Dendritic cell treated with granulocyte-macrophage colony-stimulating factor and Interleukin-4, amounts not matched to agents 40 ng/mL and 50 ng/mL, for 4 days (primary cell): Measurements from ENCODE around the gene ADAMTS2.
"Not testable (repeated sequence)": the region's sequence is repeated elsewhere in the genome, so short reads cannot be mapped to it uniquely, and the experiment has no call there.

Experiments
- H3K27ac Mint-ChIP-seq: one replicate; pipeline ENCODE4 v1.8.0; 2022; ENCODE audit warnings: mild to moderate bottlenecking, mixed read lengths
- H3K27me3 Mint-ChIP-seq: one replicate; pipeline ENCODE4 v1.8.0; 2022; ENCODE audit warnings: mild to moderate bottlenecking, mixed read lengths
- H3K36me3 Mint-ChIP-seq: one replicate; pipeline ENCODE4 v1.8.0; 2022; ENCODE audit warnings: low read depth, mixed read lengths
- H3K4me1 Mint-ChIP-seq: one replicate; pipeline ENCODE4 v1.8.0; 2022; ENCODE audit warnings: low read depth, mixed read lengths
- H3K4me3 Mint-ChIP-seq: one replicate; pipeline ENCODE4 v1.8.0; 2022; ENCODE audit warnings: mild to moderate bottlenecking, moderate library complexity, mixed read lengths
- H3K9me3 Mint-ChIP-seq: one replicate; pipeline ENCODE4 v1.8.0; 2022; ENCODE audit warnings: mixed read lengths
- intact Hi-C: fragments of 100-400 bp; cut with micrococcal nuclease; formaldehyde crosslinking; loops from one replicate; pipeline ENCODE4 v1.15.0; 2022

The ADAMTS2 gene

GRCh38 chr5:179289756-179290385, 55.4 kb downstream of the ADAMTS2 start:
- Mint-ChIP-seq H3K27ac (no peak overlapping the region), H3K4me1 (no peaks in the 10 kb centered on the region), H3K9me3 (no peaks in the 10 kb centered on the region), H3K36me3 (no peaks in the 10 kb centered on the region), H3K27me3 (peaks cover 2% of the 10 kb centered on the region), H3K4me3 (no peak overlapping the region)
- intact Hi-C loops: no loop called here

GRCh38 chr5:179288809-179289185, 56.5 kb downstream of the ADAMTS2 start:
- Mint-ChIP-seq H3K27ac (no peak overlapping the region), H3K4me3 (no peak overlapping the region), H3K27me3 (peaks cover 2% of the 10 kb centered on the region), H3K4me1 (no peaks in the 10 kb centered on the region), H3K9me3 (no peaks in the 10 kb centered on the region), H3K36me3 (no peaks in the 10 kb centered on the region)
- intact Hi-C loops: no loop called here

GRCh38 chr5:179288101-179288808, 57.0 kb downstream of the ADAMTS2 start:
- intact Hi-C loops: no loop called here
- Mint-ChIP-seq H3K9me3 (no peaks in the 10 kb centered on the region), H3K4me3 (no peak overlapping the region), H3K36me3 (no peaks in the 10 kb centered on the region), H3K27me3 (peaks cover 2% of the 10 kb centered on the region), H3K27ac (no peak overlapping the region), H3K4me1 (no peaks in the 10 kb centered on the region)

GRCh38 chr5:179287631-179288030, 57.6 kb downstream of the ADAMTS2 start:
- no peaks in the 10 kb centered on the region for H3K9me3 Mint-ChIP-seq
- H3K4me3 Mint-ChIP-seq: no peak overlapping the region
- intact Hi-C loops: no loop called here

GRCh38 chr5:179287071-179287470, 58.2 kb downstream of the ADAMTS2 start:
- no peak overlapping the region for H3K4me3 Mint-ChIP-seq
- H3K4me1 Mint-ChIP-seq: no peaks in the 10 kb centered on the region
- intact Hi-C loops: no loop called here
- H3K27me3 Mint-ChIP-seq: peaks cover 2% of the 10 kb centered on the region
- H3K27ac Mint-ChIP-seq: no peak overlapping the region
- H3K36me3 Mint-ChIP-seq: no peaks in the 10 kb centered on the region
- H3K9me3 Mint-ChIP-seq: no peaks in the 10 kb centered on the region

More at GRCh38 chr5:179287631-179288030, 57.6 kb downstream of the ADAMTS2 start:
- H3K27me3 Mint-ChIP-seq: peaks cover 2% of the 10 kb centered on the region
- no peak overlapping the region for H3K27ac Mint-ChIP-seq
- H3K36me3 Mint-ChIP-seq: no peaks in the 10 kb centered on the region
- no peaks in the 10 kb centered on the region for H3K4me1 Mint-ChIP-seq

GRCh38 chr5:179285776-179286162, 59.5 kb downstream of the ADAMTS2 start:
- H3K27ac Mint-ChIP-seq, H3K36me3 Mint-ChIP-seq, H3K4me1 Mint-ChIP-seq, intact Hi-C loops, H3K4me3 Mint-ChIP-seq, H3K9me3 Mint-ChIP-seq, H3K27me3 Mint-ChIP-seq: not testable (repeated sequence)

- Mint-ChIP-seq H3K27ac (no peak overlapping the region), H3K4me3 (no peak overlapping the region), H3K4me1 (no peaks in the 10 kb centered on the region), H3K27me3 (peaks cover 2% of the 10 kb centered on the region), H3K36me3 (no peaks in the 10 kb centered on the region), H3K9me3 (no peaks in the 10 kb centered on the region)
- intact Hi-C loops: no loop called here
These were observed 60.3 kb downstream of the ADAMTS2 start for GRCh38 chr5:179284751-179285631.

GRCh38 chr5:179283908-179284307, 61.4 kb downstream of the ADAMTS2 start:
- intact Hi-C loops, H3K27me3 Mint-ChIP-seq, H3K4me3 Mint-ChIP-seq, H3K9me3 Mint-ChIP-seq, H3K27ac Mint-ChIP-seq, H3K4me1 Mint-ChIP-seq, H3K36me3 Mint-ChIP-seq: not testable (repeated sequence)

GRCh38 chr5:179281694-179282093, 63.6 kb downstream of the ADAMTS2 start:
- no peak overlapping the region for H3K4me3 Mint-ChIP-seq
- H3K36me3 Mint-ChIP-seq: no peaks in the 10 kb centered on the region
- H3K4me1 Mint-ChIP-seq: no peaks in the 10 kb centered on the region
- H3K27ac Mint-ChIP-seq: no peak overlapping the region
- H3K27me3 Mint-ChIP-seq: no peaks in the 10 kb centered on the region
- intact Hi-C loops: no loop called here
- no peaks in the 10 kb centered on the region for H3K9me3 Mint-ChIP-seq

GRCh38 chr5:179280095-179280490, 65.2 kb downstream of the ADAMTS2 start:
- Mint-ChIP-seq H3K4me3 (no peak overlapping the region), H3K27ac (no peak overlapping the region), H3K9me3 (no peaks in the 10 kb centered on the region), H3K4me1 (no peaks in the 10 kb centered on the region), H3K27me3 (no peaks in the 10 kb centered on the region), H3K36me3 (no peaks in the 10 kb centered on the region)
- intact Hi-C loops: no loop called here

GRCh38 chr5:179279347-179280094, 65.7 kb downstream of the ADAMTS2 start:
- Mint-ChIP-seq H3K36me3 (no peaks in the 10 kb centered on the region), H3K4me3 (no peak overlapping the region), H3K9me3 (no peaks in the 10 kb centered on the region), H3K4me1 (no peaks in the 10 kb centered on the region), H3K27me3 (no peaks in the 10 kb centered on the region), H3K27ac (no peak overlapping the region)
- intact Hi-C loops: no loop called here

- Mint-ChIP-seq H3K4me1 (no peaks in the 10 kb centered on the region), H3K36me3 (no peaks in the 10 kb centered on the region), H3K27me3 (no peaks in the 10 kb centered on the region), H3K4me3 (no peak overlapping the region), H3K9me3 (no peaks in the 10 kb centered on the region), H3K27ac (no peak overlapping the region)
- intact Hi-C loops: no loop called here
These were observed 66.7 kb downstream of the ADAMTS2 start for GRCh38 chr5:179278546-179278945.

GRCh38 chr5:179278119-179278518, 67.1 kb downstream of the ADAMTS2 start:
- Mint-ChIP-seq H3K36me3 (no peaks in the 10 kb centered on the region), H3K27ac (no peak overlapping the region), H3K4me3 (no peak overlapping the region), H3K4me1 (no peaks in the 10 kb centered on the region), H3K9me3 (no peaks in the 10 kb centered on the region), H3K27me3 (no peaks in the 10 kb centered on the region)
- intact Hi-C loops: no loop called here
